IMR-90 (cell line): Measurements from ENCODE around the gene SNAP25. TPM values are rescaled to one million over a fixed set of nuclear protein-coding genes. Genes with fewer than 3 reads are reported as not detected.

Experiments used
- ATAC-seq: fragments of 200-7000 bp; cut with Tn5 transposase; 2 replicates; pipeline ENCODE4 v1.9.1; 2020; ENCODE audit warnings: low read depth, mild to moderate bottlenecking, moderate library complexity
- BruUV-seq: library from RNA; stranded (reverse); fragments of 400-500 nt; replicated peaks from 2 replicates; lab custom pipeline; 2021; lab: Mats Ljungman, UMichigan
- CTCF ChIA-PET: fragments of 300-600 bp; formaldehyde crosslinking; extraction: SDS; loops from one replicate; lab custom pipeline; 2021; ENCODE audit warnings: antibody characterized with exemption; lab: Yijun Ruan, JAX
- POLR2A ChIA-PET: fragments of 300-600 bp; sonication (Branson Sonifier 250); formaldehyde crosslinking; loops from one replicate; lab custom pipeline; 2022; ENCODE audit warnings: antibody characterized with exemption; ENCODE audit not compliant: unreplicated experiment; lab: Charles Lee
- DNase-seq: peaks from one replicate; pipeline ENCODE4 v3.0.0; 2013
- H2AFZ ChIP-seq: replicated peaks from 2 replicates; pipeline ENCODE3; 2013; ENCODE audit warnings: low read length, mild to moderate bottlenecking; ENCODE audit not compliant: poor library complexity
- H2AK5ac ChIP-seq: 2 replicates; pipeline ENCODE4 v1.6.1; 2013; ENCODE audit warnings: low read depth, low read length, inconsistent platforms
- H2AK9ac ChIP-seq: replicated peaks from 2 replicates; pipeline ENCODE3; 2013; ENCODE audit warnings: mild to moderate bottlenecking, low read depth, low read length, moderate library complexity; ENCODE audit not compliant: poor library complexity
- H2BK120ac ChIP-seq: 2 replicates; pipeline ENCODE4 v1.6.1; 2013; ENCODE audit warnings: low read depth, low read length, inconsistent platforms
- H2BK15ac ChIP-seq: 3 replicates; pipeline ENCODE4 v1.6.1; 2013; ENCODE audit warnings: low read depth, low read length, inconsistent platforms
- H2BK20ac ChIP-seq: 2 replicates; pipeline ENCODE4 v1.6.1; 2013; ENCODE audit warnings: low read depth, mild to moderate bottlenecking, inconsistent platforms, low read length, moderate library complexity
- H2BK5ac ChIP-seq: 2 replicates; pipeline ENCODE4 v1.6.1; 2013; ENCODE audit warnings: mild to moderate bottlenecking, low read depth, low read length, inconsistent platforms; ENCODE audit not compliant: poor library complexity, severe bottlenecking
- H3K14ac ChIP-seq: replicated peaks from 2 replicates; pipeline ENCODE4 v1.6.1; 2013; ENCODE audit warnings: low read depth, low read length, inconsistent platforms
- H3K18ac ChIP-seq: 2 replicates; pipeline ENCODE4 v1.6.1; 2013; ENCODE audit warnings: low read depth, low read length, control low read depth
- H3K23ac ChIP-seq: 2 replicates; pipeline ENCODE4 v1.6.1; 2013; ENCODE audit warnings: low read depth, low read length, inconsistent platforms
- H3K27ac ChIP-seq: 2 replicates; pipeline ENCODE4 v1.5.1; 2013; ENCODE audit warnings: mild to moderate bottlenecking, control low read depth, low read length; ENCODE audit not compliant: insufficient read depth
- H3K27me3 ChIP-seq: 2 replicates; pipeline ENCODE4 v1.6.1; 2013; ENCODE audit warnings: low read length; ENCODE audit not compliant: control insufficient read depth, insufficient read depth
- H3K36me3 ChIP-seq: 2 replicates; pipeline ENCODE4 v1.6.1; 2013; ENCODE audit warnings: low read length, mixed read lengths; ENCODE audit not compliant: control insufficient read depth, insufficient read depth
- H3K4ac ChIP-seq: 2 replicates; pipeline ENCODE4 v1.6.1; 2013; ENCODE audit warnings: low read depth, low read length, inconsistent platforms
- H3K4me1 ChIP-seq: 2 replicates; pipeline ENCODE4 v1.6.1; 2013; ENCODE audit warnings: low read length, mixed read lengths; ENCODE audit not compliant: control insufficient read depth, insufficient read depth
- H3K4me2 ChIP-seq: 2 replicates; pipeline ENCODE4 v1.6.1; 2013; ENCODE audit warnings: low read depth, mild to moderate bottlenecking, control low read depth, low read length, moderate library complexity
- H3K4me3 ChIP-seq: 2 replicates; pipeline ENCODE4 v1.5.1; 2013; ENCODE audit warnings: low read depth, mild to moderate bottlenecking, control low read depth, low read length, moderate library complexity; ENCODE audit not compliant: insufficient read depth
- H3K56ac ChIP-seq: 2 replicates; pipeline ENCODE4 v1.6.1; 2013; ENCODE audit warnings: low read length, inconsistent platforms; ENCODE audit not compliant: insufficient read depth; ENCODE audit errors: extremely low read depth
- H3K79me1 ChIP-seq, 2 experiments: 2 replicates each; pipeline ENCODE4 v1.6.1; 2013; ENCODE audit warnings: low read length in 2 of 2, inconsistent platforms in 1 of 2, low read depth in 1 of 2
- H3K9ac ChIP-seq: 2 replicates; pipeline ENCODE4 v1.6.1; 2013; ENCODE audit warnings: low read depth, low read length, control low read depth
- H3K9me1 ChIP-seq: 2 replicates; pipeline ENCODE4 v1.6.1; 2013; ENCODE audit warnings: low read length, inconsistent platforms; ENCODE audit not compliant: insufficient read depth
- H3K9me3 ChIP-seq: 2 replicates; pipeline ENCODE4 v1.6.1; 2013; ENCODE audit warnings: low read length; ENCODE audit not compliant: control insufficient read depth, insufficient read depth
- H4K20me1 ChIP-seq: 2 replicates; pipeline ENCODE4 v1.6.1; 2013; ENCODE audit warnings: low read length, inconsistent platforms; ENCODE audit not compliant: insufficient read depth
- H4K5ac ChIP-seq: 2 replicates; pipeline ENCODE4 v1.6.1; 2013; ENCODE audit warnings: mild to moderate bottlenecking, low read depth, low read length, control low read depth
- H4K8ac ChIP-seq, 2 experiments: 2 replicates each; pipeline ENCODE4 v1.6.1; 2013; ENCODE audit warnings: low read depth in 2 of 2, low read length in 2 of 2, control low read depth in 1 of 2, inconsistent platforms in 1 of 2
- H4K91ac ChIP-seq: 2 replicates; pipeline ENCODE4 v1.6.1; 2013; ENCODE audit warnings: low read depth, low read length, inconsistent platforms; ENCODE audit not compliant: insufficient read depth
- BHLHE40 ChIP-seq: fragments of 150-350 bp; IDR thresholded peaks from 2 replicates; pipeline ENCODE4 v1.6.1; 2016; ENCODE audit warnings: mild to moderate bottlenecking, low read depth, low read length
- CEBPB ChIP-seq: IDR thresholded peaks from 2 replicates; pipeline ENCODE4 v1.6.1; 2012; ENCODE audit warnings: low read depth, low read length, improper control_type of control experiment
- CHD1 ChIP-seq: IDR thresholded peaks from 2 replicates; pipeline ENCODE4 v1.6.1; 2012; ENCODE audit warnings: low read depth, low read length, improper control_type of control experiment
- CTCF ChIP-seq: conservative IDR thresholded peaks from 2 replicates; pipeline ENCODE4 v1.5.1; 2012; ENCODE audit warnings: mild to moderate bottlenecking, low read depth, low read length, improper control_type of control experiment
- ELK1 ChIP-seq: fragments of 150-350 bp; IDR thresholded peaks from 2 replicates; pipeline ENCODE4 v1.6.1; 2016; ENCODE audit warnings: low read depth, mild to moderate bottlenecking, low read length, moderate library complexity, borderline replicate concordance
- FOS ChIP-seq: fragments of 150-350 bp; IDR thresholded peaks from 2 replicates; pipeline ENCODE4 v1.6.1; 2016; ENCODE audit warnings: low read depth, low read length
- MAFK ChIP-seq: IDR thresholded peaks from 2 replicates; pipeline ENCODE4 v1.6.1; 2012; ENCODE audit warnings: low read depth, low read length, improper control_type of control experiment
- MAZ ChIP-seq: IDR thresholded peaks from 2 replicates; pipeline ENCODE4 v1.6.1; 2012; ENCODE audit warnings: low read depth, mild to moderate bottlenecking, low read length, improper control_type of control experiment, moderate library complexity, borderline replicate concordance
- MXI1 ChIP-seq: IDR thresholded peaks from 2 replicates; pipeline ENCODE4 v1.6.1; 2012; ENCODE audit warnings: low read depth, mild to moderate bottlenecking, low read length, moderate library complexity, borderline replicate concordance
- NFE2L2 ChIP-seq: fragments of 150-350 bp; IDR thresholded peaks from 2 replicates; pipeline ENCODE4 v1.6.1; 2016; ENCODE audit warnings: low read depth, mild to moderate bottlenecking, low read length
- POLR2A ChIP-seq: IDR thresholded peaks from 2 replicates; pipeline ENCODE4 v1.6.1; 2012; ENCODE audit warnings: mild to moderate bottlenecking, low read depth, low read length
- RAD21 ChIP-seq: IDR thresholded peaks from 2 replicates; pipeline ENCODE4 v1.6.1; 2012; ENCODE audit warnings: low read length, improper control_type of control experiment
- RCOR1 ChIP-seq: IDR thresholded peaks from 2 replicates; pipeline ENCODE4 v1.6.1; 2012; ENCODE audit warnings: mild to moderate bottlenecking, low read length, improper control_type of control experiment; ENCODE audit not compliant: insufficient replicate concordance
- RFX5 ChIP-seq: IDR thresholded peaks from 2 replicates; pipeline ENCODE4 v1.8.0; 2012; ENCODE audit warnings: low read depth, mild to moderate bottlenecking, low read length, moderate library complexity
- SMC3 ChIP-seq: fragments of 150-350 bp; IDR thresholded peaks from 2 replicates; pipeline ENCODE4 v1.6.1; 2016; ENCODE audit warnings: low read depth, mild to moderate bottlenecking, antibody characterized with exemption, low read length, moderate library complexity
- USF2 ChIP-seq: fragments of 150-350 bp; IDR thresholded peaks from 2 replicates; pipeline ENCODE4 v1.6.1; 2017; ENCODE audit warnings: mild to moderate bottlenecking, antibody characterized with exemption, low read length, low read depth
- WGBS, 2 experiments: methylation state at CpG; one replicate each; pipeline versions ENCODE4 v1.1.5 to v1.1.7; 2013; ENCODE audit warnings: missing lambda C conversion rate in 2 of 2; ENCODE audit not compliant: insufficient read length in 1 of 2; ENCODE audit errors: extremely low coverage in 2 of 2; 5-methylcytosine and 5-hydroxymethylcytosine counted together
- dilution Hi-C: fragments of 300-500 bp; cut with HindIII; formaldehyde crosslinking; loops from one replicate; pipeline ENCODE4 v1.14.3; 2018; ENCODE audit warnings: low sequenced_read_pairs; ENCODE audit not compliant: unreplicated experiment
- in situ Hi-C: fragments of 300-500 bp; cut with MboI; formaldehyde crosslinking; loops from 3 replicates; pipeline ENCODE4 v1.14.3; 2019; ENCODE audit warnings: low sequenced_read_pairs, inconsistent platforms, mixed read lengths
- intact Hi-C: fragments of 100-400 bp; cut with micrococcal nuclease; formaldehyde crosslinking; loops from 2 replicates; pipeline ENCODE4 v1.10.0; 2022
- polyA plus RNA-seq, 3 experiments: library from polyadenylated mRNA; depleted of rRNA; stranded (reverse); fragments of >200 nt; gene quantifications; 2 replicates each; pipeline ENCODE4 v1.2.3, GENCODE V29; 2012; ENCODE audit warnings: low replicate concordance in 1 of 3
- total RNA-seq: library from RNA; depleted of rRNA; stranded (reverse); fragments of >200 nt; gene quantifications from 2 replicates; pipeline ENCODE4 v1.2.3, GENCODE V29; 2012

SNAP25 gene
- total and polyA plus RNA-seq, 2 of the 4 experiments (the other 2 are of a cell fraction): 1.1 to 2.8 TPM

- H3K27ac ChIP-seq: peak overlapping the region; percentile 68; the same call in 1 of the 2 replicates
- no peak overlapping the region for H4K5ac ChIP-seq
- H3K56ac ChIP-seq: no peak overlapping the region
- H2BK5ac ChIP-seq: peak overlapping the region; percentile 42
- dilution Hi-C loops: no loop called here
- TF ChIP-seq USF2 (no peak), RCOR1 (no peak), NFE2L2 (no peak), FOS (no peak), RFX5 (no peak), MAFK (no peak), RAD21 (no peak), BHLHE40 (no peak), POLR2A (no peak), MAZ (no peak), ELK1 (no peak), SMC3 (no peak), CHD1 (no peak), CEBPB (no peak), CTCF (no peak), MXI1 (no peak)
- H3K9ac ChIP-seq: 0 out of 2 replicates have a peak overlapping the region, but pooled peaks have one; percentile 26
- peak overlapping the region; percentile 70 for H3K18ac ChIP-seq
- BruUV-seq: no TSS peak
- peaks cover 3% of the 10 kb centered on the region for H3K4me1 ChIP-seq
- H3K9me1 ChIP-seq: no peaks in the 10 kb centered on the region
- no peak overlapping the region for H2AFZ ChIP-seq
- H3K4me2 ChIP-seq: peak overlapping the region; percentile 33
- 0 out of 2 replicates have a peak overlapping the region, but pooled peaks have one; percentile 13 for H2AK5ac ChIP-seq
- peak overlapping the region in 1 of 2 experiments; percentile 20; a peak in 1 of 4 replicates for H4K8ac ChIP-seq
- WGBS, 2 experiments: no CpG with 5 or more reads among the region's 1 CpG
- no peak overlapping the region for H3K14ac ChIP-seq
- intact Hi-C loops: no loop called here
- peak overlapping the region; percentile 65; the same call in 1 of the 2 replicates for H3K23ac ChIP-seq
- peak overlapping the region; percentile 59 for H2BK120ac ChIP-seq
- no peak overlapping the region for H4K91ac ChIP-seq
- peak; percentile 84 for ATAC-seq
- peak overlapping the region; percentile 22; the same call in 1 of the 2 replicates for H3K4ac ChIP-seq
- CTCF ChIA-PET: interaction anchor here (0.7 to 1.0 kb wide), 2 partner anchors 10 to 218 kb away, joined by 3 to 4 read pairs; no protein-coding TSS in a partner anchor
- POLR2A ChIA-PET: no interaction called here
- no peaks in the 10 kb centered on the region for H3K36me3 ChIP-seq
- H2AK9ac ChIP-seq: no peak overlapping the region
- peak; percentile 73 for DNase-seq
- peak overlapping the region; percentile 82 for H2BK20ac ChIP-seq
- H4K20me1 ChIP-seq: no peaks in the 10 kb centered on the region
- no peaks in the 10 kb centered on the region for H3K27me3 ChIP-seq
- no peaks in the 10 kb centered on the region; the same call in 1 of the 2 replicates for H3K9me3 ChIP-seq
- no peaks in the 10 kb centered on the region for H3K79me1 ChIP-seq
- peak overlapping the region; percentile 5; the same call in 1 of the 3 replicates for H2BK15ac ChIP-seq
- in situ Hi-C loops: no loop called here
- H3K4me3 ChIP-seq: no peak overlapping the region
These were observed 9.5 kb upstream of the SNAP25 start for GRCh38 chr20:10209091-10209490.
